Measurements from ENCODE around the gene IDUA.

- TF ChIP-seq CTCF (conservative IDR thresholded peaks at IDR 0.05) = no peak
- TF ChIP-seq EZH2 (IDR thresholded peaks at IDR 0.05; ENCODE audit: low read depth) = no peak
Observed at GRCh38 chr4:1033840-1034551, 47.2 kb downstream of the IDUA start.
